Measurements from ENCODE around the gene HK1.
"Not testable (repeated sequence)": the region's sequence is repeated elsewhere in the genome, so short reads cannot be mapped to it uniquely, and the experiment has no call there.

The HK1 gene

GRCh38 chr10:69321039-69321715 is 42.9 kb downstream of the HK1 start:
- H3K4me3 ChIP-seq (ENCODE audit: low read length), result peak overlapping the region; percentile 96
- H3K9ac ChIP-seq (ENCODE audit: low read depth, low read length), result no peak overlapping the region
- no peaks in the 10 kb centered on the region for H3K27me3 ChIP-seq (ENCODE audit: control insufficient read depth, insufficient read depth, low read length)
- H3K36me3 ChIP-seq (ENCODE audit: insufficient read depth, low read length), result no peaks in the 10 kb centered on the region
- H3K4me1 ChIP-seq (ENCODE audit: control insufficient read depth, insufficient read depth, low read length), result peaks cover 46% of the 10 kb centered on the region
- H3K9me3 ChIP-seq (replicated peaks; ENCODE audit: low read length), result no peaks in the 10 kb centered on the region
- peak overlapping the region; percentile 87 for H3K4me2 ChIP-seq (ENCODE audit: low read length)

- H3K36me3 ChIP-seq (ENCODE audit: insufficient read depth, low read length), result no peaks in the 10 kb centered on the region
- peak overlapping the region; percentile 87 for H3K4me2 ChIP-seq (ENCODE audit: low read length)
- H3K9me3 ChIP-seq (replicated peaks; ENCODE audit: low read length), result no peaks in the 10 kb centered on the region
- no peak overlapping the region for H3K9ac ChIP-seq (ENCODE audit: low read depth, low read length)
- H3K27me3 ChIP-seq (ENCODE audit: control insufficient read depth, insufficient read depth, low read length), result no peaks in the 10 kb centered on the region
- H3K4me1 ChIP-seq (ENCODE audit: control insufficient read depth, insufficient read depth, low read length), result peaks cover 40% of the 10 kb centered on the region
- no peak overlapping the region for H3K4me3 ChIP-seq (ENCODE audit: low read length)
Measured at GRCh38 chr10:69321865-69322264, 43.6 kb downstream of the HK1 start.

GRCh38 chr10:69322346-69322745 is 44.0 kb downstream of the HK1 start:
- not testable (repeated sequence) for H3K27me3 ChIP-seq (ENCODE audit: control insufficient read depth, insufficient read depth, low read length); H3K9me3 ChIP-seq (replicated peaks; ENCODE audit: low read length); H3K36me3 ChIP-seq (ENCODE audit: insufficient read depth, low read length); H3K4me3 ChIP-seq (ENCODE audit: low read length); H3K4me2 ChIP-seq (ENCODE audit: low read length); H3K9ac ChIP-seq (ENCODE audit: low read depth, low read length)
- peaks cover 43% of the 10 kb centered on the region for H3K4me1 ChIP-seq (ENCODE audit: control insufficient read depth, insufficient read depth, low read length)

GRCh38 chr10:69323622-69324021 is 45.3 kb downstream of the HK1 start:
- no peak overlapping the region for H3K9ac ChIP-seq (ENCODE audit: low read depth, low read length)
- H3K27me3 ChIP-seq (ENCODE audit: control insufficient read depth, insufficient read depth, low read length), result no peaks in the 10 kb centered on the region
- peaks cover 50% of the 10 kb centered on the region for H3K4me1 ChIP-seq (ENCODE audit: control insufficient read depth, insufficient read depth, low read length)
- peak overlapping the region; percentile 2 for H3K4me2 ChIP-seq (ENCODE audit: low read length)
- H3K36me3 ChIP-seq (ENCODE audit: insufficient read depth, low read length), result no peaks in the 10 kb centered on the region
- H3K4me3 ChIP-seq (ENCODE audit: low read length), result no peak overlapping the region
- no peaks in the 10 kb centered on the region for H3K9me3 ChIP-seq (replicated peaks; ENCODE audit: low read length)

GRCh38 chr10:69324583-69324982 is 46.3 kb downstream of the HK1 start:
- H3K4me2 ChIP-seq (ENCODE audit: low read length), result no peak overlapping the region
- peaks cover 4% of the 10 kb centered on the region for H3K36me3 ChIP-seq (ENCODE audit: insufficient read depth, low read length)
- H3K4me3 ChIP-seq (ENCODE audit: low read length), result no peak overlapping the region
- H3K4me1 ChIP-seq (ENCODE audit: control insufficient read depth, insufficient read depth, low read length), result peaks cover 56% of the 10 kb centered on the region
- H3K9ac ChIP-seq (ENCODE audit: low read depth, low read length), result no peak overlapping the region
- no peaks in the 10 kb centered on the region for H3K9me3 ChIP-seq (replicated peaks; ENCODE audit: low read length)
- H3K27me3 ChIP-seq (ENCODE audit: control insufficient read depth, insufficient read depth, low read length), result no peaks in the 10 kb centered on the region

- Histone ChIP-seq H3K4me1 (ENCODE audit: control insufficient read depth, insufficient read depth, low read length) (peaks cover 46% of the 10 kb centered on the region), H3K36me3 (ENCODE audit: insufficient read depth, low read length) (peaks cover 12% of the 10 kb centered on the region)
- H3K9me3 ChIP-seq (replicated peaks; ENCODE audit: low read length); H3K4me2 ChIP-seq (ENCODE audit: low read length); H3K4me3 ChIP-seq (ENCODE audit: low read length); H3K9ac ChIP-seq (ENCODE audit: low read depth, low read length); H3K27me3 ChIP-seq (ENCODE audit: control insufficient read depth, insufficient read depth, low read length): not testable (repeated sequence)
Measured at GRCh38 chr10:69325637-69326523, 47.6 kb downstream of the HK1 start.

GRCh38 chr10:69326692-69327091 is 48.4 kb downstream of the HK1 start:
- Histone ChIP-seq H3K36me3 (ENCODE audit: insufficient read depth, low read length) (peaks cover 16% of the 10 kb centered on the region), H3K27me3 (ENCODE audit: control insufficient read depth, insufficient read depth, low read length) (no peaks in the 10 kb centered on the region), H3K4me2 (ENCODE audit: low read length) (no peak overlapping the region), H3K4me1 (ENCODE audit: control insufficient read depth, insufficient read depth, low read length) (peaks cover 38% of the 10 kb centered on the region), H3K9ac (ENCODE audit: low read depth, low read length) (no peak overlapping the region), H3K4me3 (ENCODE audit: low read length) (no peak overlapping the region), H3K9me3 (replicated peaks; ENCODE audit: low read length) (no peaks in the 10 kb centered on the region)

- peak overlapping the region; percentile 49 for H3K4me3 ChIP-seq (ENCODE audit: low read length)
- no peaks in the 10 kb centered on the region for H3K27me3 ChIP-seq (ENCODE audit: control insufficient read depth, insufficient read depth, low read length)
- peak overlapping the region; percentile 44 for H3K9ac ChIP-seq (ENCODE audit: low read depth, low read length)
- H3K4me1 ChIP-seq (ENCODE audit: control insufficient read depth, insufficient read depth, low read length), result peaks cover 40% of the 10 kb centered on the region
- peak overlapping the region; percentile 78 for H3K4me2 ChIP-seq (ENCODE audit: low read length)
- no peaks in the 10 kb centered on the region for H3K9me3 ChIP-seq (replicated peaks; ENCODE audit: low read length)
- H3K36me3 ChIP-seq (ENCODE audit: insufficient read depth, low read length), result peaks cover 20% of the 10 kb centered on the region
Measured at GRCh38 chr10:69327463-69328379, 49.4 kb downstream of the HK1 start.

- peak overlapping the region; percentile 44 for H3K9ac ChIP-seq (ENCODE audit: low read depth, low read length)
- H3K4me3 ChIP-seq (ENCODE audit: low read length), result peak overlapping the region; percentile 49
- no peaks in the 10 kb centered on the region for H3K27me3 ChIP-seq (ENCODE audit: control insufficient read depth, insufficient read depth, low read length)
- no peaks in the 10 kb centered on the region for H3K9me3 ChIP-seq (replicated peaks; ENCODE audit: low read length)
- peaks cover 46% of the 10 kb centered on the region for H3K4me1 ChIP-seq (ENCODE audit: control insufficient read depth, insufficient read depth, low read length)
- H3K36me3 ChIP-seq (ENCODE audit: insufficient read depth, low read length), result peaks cover 22% of the 10 kb centered on the region
- peak overlapping the region; percentile 78 for H3K4me2 ChIP-seq (ENCODE audit: low read length)
Measured at GRCh38 chr10:69328380-69328735, 50.1 kb downstream of the HK1 start.

GRCh38 chr10:69328888-69329287 is 50.6 kb downstream of the HK1 start:
- peaks cover 22% of the 10 kb centered on the region for H3K36me3 ChIP-seq (ENCODE audit: insufficient read depth, low read length)
- not testable (repeated sequence) for H3K4me3 ChIP-seq (ENCODE audit: low read length); H3K9me3 ChIP-seq (replicated peaks; ENCODE audit: low read length); H3K27me3 ChIP-seq (ENCODE audit: control insufficient read depth, insufficient read depth, low read length)
- peaks cover 45% of the 10 kb centered on the region for H3K4me1 ChIP-seq (ENCODE audit: control insufficient read depth, insufficient read depth, low read length)
- H3K9ac ChIP-seq (ENCODE audit: low read depth, low read length), result peak overlapping the region; percentile 44
- H3K4me2 ChIP-seq (ENCODE audit: low read length), result peak overlapping the region; percentile 78

GRCh38 chr10:69329721-69330178 is 51.5 kb downstream of the HK1 start:
- no peaks in the 10 kb centered on the region for H3K9me3 ChIP-seq (replicated peaks; ENCODE audit: low read length)
- no peak overlapping the region for H3K4me3 ChIP-seq (ENCODE audit: low read length)
- H3K36me3 ChIP-seq (ENCODE audit: insufficient read depth, low read length), result peaks cover 22% of the 10 kb centered on the region
- peaks cover 46% of the 10 kb centered on the region for H3K4me1 ChIP-seq (ENCODE audit: control insufficient read depth, insufficient read depth, low read length)
- H3K9ac ChIP-seq (ENCODE audit: low read depth, low read length), result no peak overlapping the region
- H3K27me3 ChIP-seq (ENCODE audit: control insufficient read depth, insufficient read depth, low read length), result no peaks in the 10 kb centered on the region
- no peak overlapping the region for H3K4me2 ChIP-seq (ENCODE audit: low read length)
